Measurements from ENCODE around the gene TWNK. TPM values are rescaled to one million over a fixed set of nuclear protein-coding genes. Genes with fewer than 3 reads are reported as not detected.

Gene TWNK
- total RNA-seq, 4 donors from 2014 or later, result 5.0 to 13.9 (median 6.5) TPM

GRCh38 chr10:101000127-101000914, 13.0 kb downstream of the TWNK start:
- 7 to 22% methylated on average over 9 to 13 of the region's 19 CpGs for WGBS, 2 donors
- Histone ChIP-seq H3K9me3 (no peaks in the 10 kb centered on the region), H3K4me1 (peaks cover 34 to 77% (median 36%) of the 10 kb centered on the region in 3 donors), H3K4me3 (peak overlapping the region; percentile 82 to 97 (median 96)), H3K36me3 (peaks cover 10 to 31% (median 16%) of the 10 kb centered on the region in 3 donors), H3K27me3 (no peaks in the 10 kb centered on the region), H3K27ac (peak overlapping the region; percentile 98 to 100 (median 100))
- intact Hi-C loops (cut with DNase I), result no loop called here
- no peak for TF ChIP-seq CTCF (IDR thresholded peaks at IDR 0.05)
- TF ChIP-seq POLR2A (IDR thresholded peaks at IDR 0.05), result no peak
- no peak for DNase-seq

GRCh38 chr10:101000915-101001658, 13.7 kb downstream of the TWNK start:
- intact Hi-C loops (cut with DNase I), result no loop called here
- Histone ChIP-seq H3K36me3 (peaks cover 10 to 38% (median 24%) of the 10 kb centered on the region in 3 donors), H3K4me1 (peaks cover 34 to 76% (median 36%) of the 10 kb centered on the region in 3 donors), H3K27ac (peak overlapping the region; percentile 98 to 100 (median 100)), H3K4me3 (peak overlapping the region; percentile 82 to 97 (median 96)), H3K9me3 (no peaks in the 10 kb centered on the region), H3K27me3 (no peaks in the 10 kb centered on the region)
- no peak for DNase-seq
- TF ChIP-seq CTCF (IDR thresholded peaks at IDR 0.05) (no peak), POLR2A (IDR thresholded peaks at IDR 0.05) (peak in 2 of 4 donors; percentile 55 to 67)
- 25 to 27% methylated on average over 7 to 8 of the region's 12 CpGs for WGBS, 2 donors

GRCh38 chr10:101001659-101002035, 14.3 kb downstream of the TWNK start:
- Histone ChIP-seq H3K27ac (peak overlapping the region; percentile 25 to 100 (median 99)), H3K9me3 (no peaks in the 10 kb centered on the region), H3K27me3 (no peaks in the 10 kb centered on the region), H3K4me3 (peak overlapping the region in 3 of 4 donors; percentile 14 to 97 (median 82)), H3K36me3 (peaks cover 10 to 44% (median 30%) of the 10 kb centered on the region in 3 donors), H3K4me1 (peaks cover 30 to 72% (median 31%) of the 10 kb centered on the region in 3 donors)
- TF ChIP-seq POLR2A (IDR thresholded peaks at IDR 0.05) (no peak), CTCF (IDR thresholded peaks at IDR 0.05) (no peak)
- intact Hi-C loops (cut with DNase I), result no loop called here
- 52% methylated on average over 5 of the region's 5 CpGs; no CpG with 5 or more reads in 1 of the 2 donors for WGBS, 2 donors
- no peak for DNase-seq

GRCh38 chr10:101002456-101002855, 15.1 kb downstream of the TWNK start:
- Histone ChIP-seq H3K27ac (peak overlapping the region; percentile 25 to 100 (median 99)), H3K4me1 (peaks cover 27 to 72% (median 29%) of the 10 kb centered on the region in 3 donors), H3K36me3 (peaks cover 10 to 52% (median 34%) of the 10 kb centered on the region in 3 donors), H3K9me3 (no peaks in the 10 kb centered on the region), H3K27me3 (no peaks in the 10 kb centered on the region), H3K4me3 (no peak overlapping the region)
- intact Hi-C loops (cut with DNase I), result no loop called here
- TF ChIP-seq CTCF (IDR thresholded peaks at IDR 0.05) (no peak), POLR2A (IDR thresholded peaks at IDR 0.05) (no peak)
- WGBS, 2 donors, result 91% methylated on average over 7 of the region's 11 CpGs; no CpG with 5 or more reads in 1 of the 2 donors
- DNase-seq, result no peak
